Posterior vena cava (tissue), 2 donors: ENCODE results near the gene TBC1D3B. TPM values are rescaled to one million over a fixed set of nuclear protein-coding genes. Genes with fewer than 3 reads are reported as not detected.
"Not testable (repeated sequence)": the region's sequence is repeated elsewhere in the genome, so short reads cannot be mapped to it uniquely, and the experiment has no call there.

Source experiments
- DNase-seq: peaks from one replicate; pipeline ENCODE4 v3.0.0-alpha.2; 2020; ENCODE audit warnings: low spot score
- intact Hi-C, 2 donors: fragments of 100-400 bp; cut with DNase I; formaldehyde crosslinking; loops; one replicate each; pipeline versions ENCODE4 v1.14.1 to v1.14.2; 2022 to 2023
- total RNA-seq, 2 donors: library from RNA; stranded (reverse); fragmentation: NEBNext Ultra II Directional; extraction: Animal tissue kit (Norgen Biotek cat#: 25700); gene quantifications; one replicate each; pipeline ENCODE4 v1.2.1, GENCODE V29; 2021
- donor health status: DM: yes; HTN: yes; CAD: no.
- donor health status: DM: yes; HTN: yes; CAD: no.

TBC1D3B gene
- total RNA-seq, 2 donors from 2014 or later, result 2.9 to 3.8 TPM

GRCh38 chr17:36203335-36203734, 26.9 kb upstream of the TBC1D3B start:
- DNase-seq, result no peak
- intact Hi-C loops, result no loop called here

GRCh38 chr17:36201506-36201905, 25.1 kb upstream of the TBC1D3B start:
- peak; percentile 54 for DNase-seq
- intact Hi-C loops, result not testable (repeated sequence)

- intact Hi-C loops, DNase-seq: not testable (repeated sequence)
Observed at GRCh38 chr17:36201102-36201501, 24.7 kb upstream of the TBC1D3B start.

- DNase-seq, result no peak
- intact Hi-C loops, result no loop called here
Observed at GRCh38 chr17:36198831-36199465, 22.5 kb upstream of the TBC1D3B start.

DNA sequence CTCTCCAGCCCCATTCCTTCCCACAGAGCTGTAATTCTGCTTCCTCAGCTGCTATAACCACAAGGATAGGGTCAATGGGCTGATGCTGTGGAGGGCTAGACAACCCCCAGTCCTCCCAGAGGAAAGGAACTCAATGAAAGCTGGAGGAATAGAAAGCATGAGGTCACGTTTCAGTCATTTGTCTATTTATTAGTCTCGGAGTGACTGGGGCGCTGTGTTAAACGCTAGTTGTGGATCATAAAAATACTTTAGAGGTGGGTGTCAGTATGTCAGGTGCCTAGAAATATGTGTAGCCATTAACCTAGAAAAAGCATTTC, 20.9 kb upstream of the TBC1D3B start:
- DNase-seq, result no peak
- intact Hi-C loops, result no loop called here

- no peak for DNase-seq
Observed at GRCh38 chr17:36196131-36196486, 19.7 kb upstream of the TBC1D3B start.

GRCh38 chr17:36195434-36196130, 19.1 kb upstream of the TBC1D3B start:
- intact Hi-C loops, result no loop called here
- DNase-seq, result no peak

More at GRCh38 chr17:36196131-36196486, 19.7 kb upstream of the TBC1D3B start:
- intact Hi-C loops, result no loop called here

DNA sequence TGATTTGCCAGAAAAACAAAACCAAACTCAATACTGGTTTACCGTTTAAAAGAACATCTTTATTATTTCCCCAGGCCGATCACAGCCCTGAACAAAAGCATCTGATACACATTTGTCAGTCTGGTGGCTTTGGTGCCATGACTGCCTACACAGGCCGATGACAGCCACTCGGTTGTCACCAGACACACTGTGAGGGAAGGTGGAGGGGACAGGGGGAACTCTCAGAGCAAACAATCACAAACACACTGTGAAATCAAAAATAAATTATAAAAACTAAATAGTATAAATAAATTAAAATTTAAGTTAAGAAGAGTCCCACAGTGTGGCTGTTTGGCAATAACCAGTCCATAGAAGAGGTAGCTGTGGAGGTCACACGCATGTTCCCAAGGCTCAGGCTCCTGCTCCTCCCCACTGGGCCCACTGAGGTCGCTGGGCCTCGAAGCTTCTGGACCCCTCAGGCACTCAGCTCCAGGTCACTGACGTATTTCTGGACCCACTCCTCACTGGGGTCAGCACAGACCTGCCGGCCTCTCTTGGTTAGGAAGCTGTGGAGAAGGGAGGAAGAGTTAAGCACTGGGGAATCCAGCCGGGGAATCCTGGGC, 18.5 kb upstream of the TBC1D3B start:
- intact Hi-C loops, DNase-seq: not testable (repeated sequence)

DNA sequence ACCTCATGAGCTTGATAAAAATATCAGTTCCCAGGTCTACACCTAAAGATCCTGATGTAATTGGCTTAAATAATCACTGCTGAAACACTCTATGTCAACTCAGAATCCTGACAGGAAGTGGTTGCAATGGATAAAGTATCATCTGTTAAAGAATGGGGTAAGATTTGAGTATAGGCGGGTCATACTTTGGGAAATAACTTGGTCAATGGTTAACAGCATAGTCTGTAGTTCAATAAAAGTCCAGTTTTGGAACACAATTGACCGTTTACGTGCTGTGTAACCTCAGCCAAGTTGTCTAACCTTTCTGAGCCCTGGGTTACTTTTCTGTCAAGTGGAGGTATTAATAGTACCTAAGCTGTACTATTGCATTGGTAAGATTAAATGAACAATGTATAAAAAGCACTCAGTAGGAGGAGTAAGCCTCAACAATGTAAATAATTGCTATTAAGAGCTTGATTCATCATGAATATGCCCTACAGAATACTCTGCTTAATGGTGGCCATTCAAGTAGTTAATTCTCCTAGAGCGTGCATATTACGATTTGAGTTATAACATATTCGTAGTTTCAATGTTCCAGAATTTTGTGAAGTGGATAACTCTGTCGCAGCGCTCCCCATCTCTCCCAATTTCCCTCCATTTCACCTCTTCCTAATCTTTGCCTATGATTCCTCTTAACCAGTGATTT, 17.9 kb upstream of the TBC1D3B start:
- intact Hi-C loops, DNase-seq: not testable (repeated sequence)

DNA sequence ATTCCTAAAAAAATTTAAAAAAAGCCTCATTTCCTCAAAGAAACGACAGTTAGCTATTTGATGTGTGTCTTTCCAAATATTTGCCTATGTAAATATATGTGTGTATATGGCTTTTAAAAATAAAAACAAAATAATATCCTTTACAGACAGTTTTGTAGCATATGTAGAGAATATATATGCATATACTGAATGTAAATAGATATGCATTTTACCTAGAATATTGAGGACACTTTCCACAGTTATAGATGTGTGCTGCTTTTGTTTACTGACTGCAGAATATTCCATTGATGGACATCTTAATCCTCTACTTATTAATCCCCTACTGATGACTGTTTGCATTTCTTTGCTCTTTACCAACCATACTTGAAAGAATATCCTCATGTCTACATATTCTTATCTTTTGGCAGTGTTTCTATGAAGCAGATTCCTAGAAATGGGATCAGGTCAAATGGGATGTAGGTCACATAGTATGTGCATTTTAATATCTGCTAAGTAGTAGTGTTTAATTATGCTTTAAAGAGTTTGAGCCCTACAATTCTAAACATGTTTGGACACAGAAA, 16.9 kb upstream of the TBC1D3B start:
- intact Hi-C loops, result no loop called here
- no peak for DNase-seq

DNA sequence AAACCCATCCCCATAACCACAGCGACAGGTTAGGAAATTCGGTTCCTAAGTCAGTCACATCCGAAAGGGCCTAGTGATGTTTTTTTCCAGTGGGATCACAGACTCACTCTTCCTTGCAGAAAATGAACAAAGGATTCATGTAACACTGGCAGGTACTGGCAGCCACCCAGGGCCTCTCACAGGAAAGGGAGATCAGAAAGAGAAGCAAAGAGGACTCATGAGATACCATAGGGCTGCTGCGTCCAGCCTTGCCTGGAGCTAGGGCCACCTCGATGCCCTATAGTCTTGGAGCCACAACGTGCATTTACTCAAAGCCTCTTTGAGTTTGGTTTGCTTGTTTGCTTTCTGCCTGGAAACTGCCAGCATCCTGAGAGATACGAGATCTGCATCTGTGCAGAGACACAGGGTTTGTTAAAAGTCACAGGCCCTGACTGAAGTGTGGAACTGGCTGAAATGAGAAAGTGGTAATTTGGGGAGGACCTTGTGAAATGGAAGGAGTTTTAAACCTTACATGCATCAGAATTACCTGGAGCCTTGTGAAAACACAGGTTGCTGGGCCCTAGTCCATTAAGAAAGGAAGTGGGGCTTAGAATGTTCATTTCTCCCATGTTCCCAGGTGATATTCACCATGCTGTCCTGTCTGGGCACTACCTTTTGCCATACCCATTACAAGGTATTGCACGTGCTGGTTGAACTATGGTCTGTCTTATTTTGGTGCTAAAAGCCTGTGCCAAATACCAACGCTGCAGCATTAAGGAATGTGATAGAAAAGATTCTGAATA, 14.3 kb upstream of the TBC1D3B start:
- intact Hi-C loops, result not testable (repeated sequence)
- DNase-seq, result peak; percentile 56

- DNase-seq, intact Hi-C loops: not testable (repeated sequence)
Observed at GRCh38 chr17:36189993-36190392, 13.6 kb upstream of the TBC1D3B start.

GRCh38 chr17:36188891-36189306, 12.5 kb upstream of the TBC1D3B start:
- intact Hi-C loops, result no loop called here
- DNase-seq, result peak; percentile 70

DNA sequence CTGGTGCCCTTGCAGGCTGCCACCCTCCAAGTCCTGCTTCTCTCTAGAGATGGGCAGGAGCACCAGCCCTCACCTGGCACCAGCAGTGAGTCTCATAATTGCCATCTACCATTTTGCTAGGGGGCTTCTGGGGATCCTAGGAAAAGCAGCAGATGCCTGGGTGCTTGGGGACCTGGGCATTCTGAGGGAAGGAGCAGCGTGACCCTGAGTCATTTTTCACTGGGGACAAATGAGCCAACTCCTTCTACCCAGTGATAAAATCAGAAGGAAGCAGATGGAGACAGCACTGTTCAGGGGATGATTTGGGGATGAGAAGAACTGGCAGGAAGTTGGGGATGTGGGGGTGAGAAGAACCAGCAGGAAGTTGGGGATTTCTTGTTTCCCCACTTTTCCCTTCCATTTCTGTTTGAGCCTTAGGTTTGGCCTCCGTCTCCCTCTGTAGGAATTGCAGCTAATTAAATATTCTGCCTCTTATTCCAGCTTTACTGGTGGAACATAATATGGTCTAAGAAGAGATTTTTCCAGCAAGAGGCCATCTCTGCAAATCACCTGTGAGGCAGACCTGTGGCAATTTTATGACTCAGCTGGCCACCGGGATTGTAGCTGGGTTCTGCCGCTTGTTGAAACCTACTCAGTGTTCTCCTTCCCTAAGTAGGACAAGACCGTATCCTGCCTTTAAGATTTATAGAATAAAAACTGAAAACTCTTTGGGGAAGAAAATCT, 11.7 kb upstream of the TBC1D3B start:
- intact Hi-C loops, result not testable (repeated sequence)
- peak; percentile 26 for DNase-seq

GRCh38 chr17:36186810-36187763, 10.7 kb upstream of the TBC1D3B start:
- DNase-seq, result not testable (repeated sequence)

GRCh38 chr17:36185416-36185815, 9.0 kb upstream of the TBC1D3B start:
- no peak for DNase-seq
- intact Hi-C loops, result no loop called here

More at GRCh38 chr17:36186810-36187763, 10.7 kb upstream of the TBC1D3B start:
- intact Hi-C loops, result not testable (repeated sequence)

DNA sequence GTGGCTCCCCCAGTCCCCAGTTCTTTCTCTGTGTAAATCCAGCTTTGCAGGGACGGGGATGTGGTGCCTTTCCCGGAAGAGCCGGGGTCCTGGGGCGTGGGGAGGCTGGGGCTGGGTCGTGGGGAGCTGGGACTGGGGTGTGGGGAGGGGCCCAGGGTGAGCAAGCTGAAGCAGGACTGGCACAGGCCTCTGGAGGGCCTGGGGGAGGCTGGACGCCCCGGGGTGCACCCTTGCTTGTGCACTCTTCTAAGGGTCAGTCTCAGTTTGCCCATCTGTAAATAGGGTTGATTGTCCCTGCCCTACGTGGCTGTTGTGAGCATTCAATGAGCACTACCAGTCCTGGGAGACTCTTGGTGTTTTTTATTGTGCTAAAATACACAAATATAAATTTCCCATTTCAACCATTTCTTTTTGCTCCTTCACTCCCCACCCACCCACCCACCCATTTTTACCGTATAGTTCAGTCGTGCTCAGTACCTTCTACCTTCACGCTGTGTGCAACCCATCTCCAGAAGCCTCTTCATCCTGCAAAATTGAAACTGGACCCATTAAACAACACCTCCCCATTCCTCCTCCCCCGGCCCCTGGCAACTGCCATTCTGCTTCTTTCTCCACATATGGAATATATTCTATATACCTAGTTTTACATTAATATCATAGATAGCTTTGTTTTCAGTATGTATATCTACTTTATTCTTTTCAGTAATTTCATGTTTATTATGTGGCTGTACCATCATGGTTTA, 7.8 kb upstream of the TBC1D3B start:
- DNase-seq, result peak; percentile 66
- intact Hi-C loops, result no loop called here
